ENCODE results near the gene G2E3. TPM values are rescaled to one million over a fixed set of nuclear protein-coding genes. Genes with fewer than 3 reads are reported as not detected.
"Not testable (repeated sequence)": the region's sequence is repeated elsewhere in the genome, so short reads cannot be mapped to it uniquely, and the experiment has no call there.

G2E3 gene
- total RNA-seq, 1 donor: 39.9 TPM

GRCh38 chr14:30641207-30641606 lies 82.2 kb downstream of the G2E3 start:
- Histone ChIP-seq H3K4me3 (ENCODE audit: low read length) (no peak overlapping the region), H3K4me1 (ENCODE audit: insufficient read depth, low read length) (peaks cover 4% of the 10 kb centered on the region), H3K27me3 (ENCODE audit: insufficient read depth, low read length) (no peaks in the 10 kb centered on the region), H3K9me3 (ENCODE audit: low read depth, low read length) (no peaks in the 10 kb centered on the region)

GRCh38 chr14:30644462-30644861 lies 85.5 kb downstream of the G2E3 start:
- H3K27me3 ChIP-seq (ENCODE audit: insufficient read depth, low read length); H3K4me1 ChIP-seq (ENCODE audit: insufficient read depth, low read length); H3K4me3 ChIP-seq (ENCODE audit: low read length); H3K9me3 ChIP-seq (ENCODE audit: low read depth, low read length): not testable (repeated sequence)

- no peaks in the 10 kb centered on the region for H3K4me1 ChIP-seq (ENCODE audit: insufficient read depth, low read length)
- no peak overlapping the region for H3K4me3 ChIP-seq (ENCODE audit: low read length)
- no peaks in the 10 kb centered on the region for H3K9me3 ChIP-seq (ENCODE audit: low read depth, low read length)
- H3K27me3 ChIP-seq (ENCODE audit: insufficient read depth, low read length): no peaks in the 10 kb centered on the region
Observed at GRCh38 chr14:30645600-30645999, 86.6 kb downstream of the G2E3 start.

- H3K9me3 ChIP-seq (ENCODE audit: low read depth, low read length): no peaks in the 10 kb centered on the region
- no peaks in the 10 kb centered on the region for H3K27me3 ChIP-seq (ENCODE audit: insufficient read depth, low read length)
- H3K4me1 ChIP-seq (ENCODE audit: insufficient read depth, low read length): no peaks in the 10 kb centered on the region
- H3K4me3 ChIP-seq (ENCODE audit: low read length): no peak overlapping the region
Observed at GRCh38 chr14:30648471-30648870, 89.5 kb downstream of the G2E3 start.

GRCh38 chr14:30651937-30652336 lies 93.0 kb downstream of the G2E3 start:
- Histone ChIP-seq H3K9me3 (ENCODE audit: low read depth, low read length) (no peaks in the 10 kb centered on the region), H3K4me1 (ENCODE audit: insufficient read depth, low read length) (peaks cover 11% of the 10 kb centered on the region), H3K27me3 (ENCODE audit: insufficient read depth, low read length) (no peaks in the 10 kb centered on the region), H3K4me3 (ENCODE audit: low read length) (no peak overlapping the region)

- H3K27me3 ChIP-seq (ENCODE audit: insufficient read depth, low read length): no peaks in the 10 kb centered on the region
- H3K4me3 ChIP-seq (ENCODE audit: low read length): no peak overlapping the region
- H3K4me1 ChIP-seq (ENCODE audit: insufficient read depth, low read length): peaks cover 11% of the 10 kb centered on the region
- H3K9me3 ChIP-seq (ENCODE audit: low read depth, low read length): no peaks in the 10 kb centered on the region
Observed at GRCh38 chr14:30655124-30655523, 96.2 kb downstream of the G2E3 start.

- Histone ChIP-seq H3K4me1 (ENCODE audit: insufficient read depth, low read length) (peaks cover 11% of the 10 kb centered on the region), H3K27me3 (ENCODE audit: insufficient read depth, low read length) (no peaks in the 10 kb centered on the region), H3K9me3 (ENCODE audit: low read depth, low read length) (no peaks in the 10 kb centered on the region), H3K4me3 (ENCODE audit: low read length) (no peak overlapping the region)
Observed at GRCh38 chr14:30655658-30656057, 96.7 kb downstream of the G2E3 start.

GRCh38 chr14:30656190-30656632 lies 97.3 kb downstream of the G2E3 start:
- no peak overlapping the region for H3K4me3 ChIP-seq (ENCODE audit: low read length)
- H3K27me3 ChIP-seq (ENCODE audit: insufficient read depth, low read length): no peaks in the 10 kb centered on the region
- H3K9me3 ChIP-seq (ENCODE audit: low read depth, low read length): no peaks in the 10 kb centered on the region
- peaks cover 11% of the 10 kb centered on the region for H3K4me1 ChIP-seq (ENCODE audit: insufficient read depth, low read length)

- peaks cover 11% of the 10 kb centered on the region for H3K4me1 ChIP-seq (ENCODE audit: insufficient read depth, low read length)
- no peak overlapping the region for H3K4me3 ChIP-seq (ENCODE audit: low read length)
- no peaks in the 10 kb centered on the region for H3K27me3 ChIP-seq (ENCODE audit: insufficient read depth, low read length)
- no peaks in the 10 kb centered on the region for H3K9me3 ChIP-seq (ENCODE audit: low read depth, low read length)
Observed at GRCh38 chr14:30657050-30657449, 98.1 kb downstream of the G2E3 start.

- H3K27me3 ChIP-seq (ENCODE audit: insufficient read depth, low read length): no peaks in the 10 kb centered on the region
- peaks cover 11% of the 10 kb centered on the region for H3K4me1 ChIP-seq (ENCODE audit: insufficient read depth, low read length)
- H3K9me3 ChIP-seq (ENCODE audit: low read depth, low read length): no peaks in the 10 kb centered on the region
- no peak overlapping the region for H3K4me3 ChIP-seq (ENCODE audit: low read length)
Observed at GRCh38 chr14:30657606-30658163, 98.7 kb downstream of the G2E3 start.

GRCh38 chr14:30658645-30659044 lies 99.7 kb downstream of the G2E3 start:
- peaks cover 11% of the 10 kb centered on the region for H3K4me1 ChIP-seq (ENCODE audit: insufficient read depth, low read length)
- no peaks in the 10 kb centered on the region for H3K9me3 ChIP-seq (ENCODE audit: low read depth, low read length)
- H3K4me3 ChIP-seq (ENCODE audit: low read length): no peak overlapping the region
- H3K27me3 ChIP-seq (ENCODE audit: insufficient read depth, low read length): no peaks in the 10 kb centered on the region

- Histone ChIP-seq H3K9me3 (ENCODE audit: low read depth, low read length) (no peaks in the 10 kb centered on the region), H3K27me3 (ENCODE audit: insufficient read depth, low read length) (no peaks in the 10 kb centered on the region), H3K4me3 (ENCODE audit: low read length) (no peak overlapping the region), H3K4me1 (ENCODE audit: insufficient read depth, low read length) (no peaks in the 10 kb centered on the region)
Observed at GRCh38 chr14:30669594-30669993, 110.6 kb downstream of the G2E3 start.

Other genes starting within 250 kb of the G2E3 start
- gene SCFD1, start 63.2 kb downstream of the G2E3 start, total RNA-seq: 139 TPM